ENCODE results near the gene VWF.
"Not testable (repeated sequence)": the region's sequence is repeated elsewhere in the genome, so short reads cannot be mapped to it uniquely, and the experiment has no call there.

Gene VWF

DNA sequence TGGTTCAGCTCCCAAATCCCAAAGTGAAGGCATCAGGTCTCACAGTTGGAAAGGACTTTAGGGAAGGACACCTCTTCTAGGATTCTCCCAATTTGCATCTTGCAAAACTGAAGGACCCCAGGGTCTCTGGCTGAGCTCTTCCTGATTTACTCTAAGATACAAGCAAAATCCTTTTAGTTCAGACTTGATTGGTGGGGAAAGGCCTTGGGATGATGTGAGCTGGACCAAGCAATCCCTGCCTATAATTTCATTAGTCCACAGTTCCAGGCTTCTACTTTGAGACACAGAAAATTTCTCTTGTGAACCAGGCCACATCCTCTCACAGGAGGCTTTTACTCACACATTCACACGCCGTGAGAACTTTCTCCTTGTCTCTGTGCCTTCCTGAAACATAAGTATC, 23.6 kb upstream of the VWF start:
- in situ Hi-C loops (cut with HindIII; ENCODE audit: low pct_ligation_motif_present, low pct_unique_long_range_greater_than_20kb, low sequenced_read_pairs): no loop called here
- DNase-seq: no peak

GRCh38 chr12:6146951-6147350, 22.5 kb upstream of the VWF start:
- in situ Hi-C loops (cut with HindIII; ENCODE audit: low pct_ligation_motif_present, low pct_unique_long_range_greater_than_20kb, low sequenced_read_pairs): no loop called here
- no peak for DNase-seq

DNA sequence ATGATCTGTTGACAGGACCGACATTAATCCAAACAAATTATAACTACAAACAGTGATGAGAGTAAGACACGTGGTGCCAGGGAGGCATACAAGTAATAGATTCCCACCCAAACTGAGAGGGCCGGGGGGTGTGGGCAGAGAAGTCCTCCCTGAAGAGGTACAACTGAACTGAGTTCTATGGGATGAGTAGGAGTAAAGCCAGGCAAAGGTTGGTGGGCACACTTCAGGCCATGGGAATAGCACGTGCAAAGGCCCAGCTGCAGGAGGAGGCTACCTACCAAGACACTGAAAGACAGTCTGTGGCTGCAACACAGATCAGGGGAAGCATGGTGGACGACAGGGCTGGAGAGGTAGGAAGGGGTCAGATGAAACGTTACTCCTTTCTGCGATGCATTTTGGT, 22.0 kb upstream of the VWF start:
- in situ Hi-C loops (cut with HindIII; ENCODE audit: low pct_ligation_motif_present, low pct_unique_long_range_greater_than_20kb, low sequenced_read_pairs): no loop called here
- no peak for DNase-seq

- in situ Hi-C loops (cut with HindIII; ENCODE audit: low pct_ligation_motif_present, low pct_unique_long_range_greater_than_20kb, low sequenced_read_pairs): no loop called here
- DNase-seq: no peak
These were observed 21.1 kb upstream of the VWF start for GRCh38 chr12:6145564-6145963.

DNA sequence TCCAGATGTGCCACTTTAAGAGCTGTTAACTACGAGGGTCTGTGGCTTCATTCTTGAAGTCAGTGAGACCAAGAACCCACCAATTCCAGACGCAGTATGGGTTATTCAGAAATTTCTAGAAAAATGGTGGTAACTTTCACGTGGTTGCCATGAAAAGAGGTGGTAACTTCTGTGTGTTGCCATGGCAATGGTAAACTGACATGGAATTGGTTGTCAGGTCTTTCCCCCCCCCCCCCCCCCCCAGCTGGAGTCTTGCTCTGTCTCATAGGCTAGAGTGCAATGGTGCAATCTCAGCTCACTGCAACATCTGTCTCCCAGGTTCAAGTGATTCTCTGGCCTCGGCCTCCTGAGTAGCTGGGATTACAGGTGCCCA, 18.8 kb upstream of the VWF start:
- DNase-seq: no peak
- in situ Hi-C loops (cut with HindIII; ENCODE audit: low pct_ligation_motif_present, low pct_unique_long_range_greater_than_20kb, low sequenced_read_pairs): no loop called here

- in situ Hi-C loops (cut with HindIII; ENCODE audit: low pct_ligation_motif_present, low pct_unique_long_range_greater_than_20kb, low sequenced_read_pairs); DNase-seq: not testable (repeated sequence)
These were observed 18.2 kb upstream of the VWF start for GRCh38 chr12:6142368-6143302.

DNA sequence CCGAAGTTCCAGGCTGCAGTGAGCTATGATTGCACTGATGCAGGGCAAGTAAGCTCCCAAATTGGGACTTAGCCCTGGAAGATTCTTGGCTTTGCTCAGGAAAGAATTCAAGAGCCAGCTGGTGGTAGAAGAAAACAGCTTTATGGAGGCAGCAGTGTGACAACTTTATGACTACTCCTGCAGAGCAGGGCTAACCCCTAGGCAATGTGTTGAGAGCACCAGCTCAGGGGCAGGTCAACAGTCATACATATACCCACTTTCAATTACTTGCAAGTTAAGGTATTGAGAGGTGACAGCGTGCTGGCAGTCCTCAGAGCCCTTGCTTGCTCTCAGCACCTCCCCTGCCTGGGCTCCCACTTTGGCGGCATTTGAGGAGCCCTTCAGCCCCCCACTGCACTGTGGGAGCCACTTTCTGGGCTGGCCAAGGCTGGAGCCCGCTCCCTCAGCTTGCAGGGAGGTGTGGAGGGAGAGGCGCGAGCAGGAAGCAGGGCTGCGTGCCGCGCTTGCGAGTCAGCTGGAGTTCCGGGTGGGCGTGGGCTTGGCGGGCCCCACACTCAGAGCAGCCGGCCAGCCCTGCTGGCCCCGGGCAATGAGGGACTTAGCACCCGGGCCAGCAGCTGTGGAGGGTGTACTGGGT, 17.4 kb upstream of the VWF start:
- DNase-seq; in situ Hi-C loops (cut with HindIII; ENCODE audit: low pct_ligation_motif_present, low pct_unique_long_range_greater_than_20kb, low sequenced_read_pairs): not testable (repeated sequence)

DNA sequence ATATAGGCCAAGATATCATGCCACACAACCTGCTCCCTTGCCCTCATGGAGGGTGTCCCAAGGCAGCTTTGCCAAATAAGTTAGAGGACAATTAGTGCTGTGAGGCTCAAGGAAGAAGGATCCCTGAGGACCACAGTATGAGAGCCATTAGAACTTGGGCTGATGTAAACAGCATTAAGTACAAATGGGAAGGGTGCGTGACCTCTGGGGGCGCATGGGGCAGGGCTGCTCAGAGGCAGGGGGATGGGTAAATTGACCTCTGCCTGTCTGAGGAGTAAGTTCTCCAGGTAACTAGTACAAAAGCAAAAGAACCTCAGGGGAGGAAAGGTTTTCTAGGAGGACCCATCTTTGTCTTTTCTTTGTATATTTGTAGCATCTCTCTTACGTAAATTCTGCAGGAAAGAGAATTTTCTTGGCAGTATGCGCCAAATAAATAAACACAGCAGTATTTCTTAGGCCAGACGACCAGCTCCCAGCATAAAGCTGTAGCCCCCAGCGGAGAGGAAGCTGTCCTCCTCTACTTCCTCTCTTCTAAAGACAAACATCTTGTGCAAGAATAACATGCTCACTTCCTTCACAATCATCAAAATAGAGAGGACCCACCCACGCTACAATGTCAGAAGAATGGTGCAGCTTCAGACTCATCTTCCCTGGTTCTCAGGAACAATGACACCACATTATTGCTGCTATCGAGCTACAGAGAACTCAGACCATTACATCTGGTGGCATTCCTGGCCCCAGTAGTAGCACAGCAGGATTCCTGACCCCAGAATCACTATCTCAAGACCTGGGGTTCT, 16.4 kb upstream of the VWF start:
- no peak for DNase-seq
- in situ Hi-C loops (cut with HindIII; ENCODE audit: low pct_ligation_motif_present, low pct_unique_long_range_greater_than_20kb, low sequenced_read_pairs): no loop called here

- in situ Hi-C loops (cut with HindIII; ENCODE audit: low pct_ligation_motif_present, low pct_unique_long_range_greater_than_20kb, low sequenced_read_pairs): no loop called here
- DNase-seq: no peak
These were observed 10.6 kb upstream of the VWF start for GRCh38 chr12:6135071-6135470.

DNA sequence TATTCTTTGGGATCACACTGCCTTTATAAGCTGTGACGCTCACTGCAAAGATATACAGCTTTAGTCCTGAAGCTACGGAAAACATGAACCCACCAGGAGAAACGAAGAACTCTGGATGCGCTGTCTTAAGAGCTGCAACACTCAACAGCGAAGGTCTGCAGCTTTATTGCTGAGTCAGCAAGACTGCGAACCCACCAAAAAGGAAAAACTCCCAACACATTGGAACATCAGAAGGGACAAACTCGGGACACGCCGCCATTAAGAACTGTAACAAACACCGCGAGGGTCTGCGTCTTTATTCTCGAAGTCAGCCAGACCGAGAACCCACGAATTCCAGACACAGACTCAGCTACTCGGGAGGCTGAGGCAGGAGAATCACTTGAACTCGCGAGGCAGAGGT, 9.2 kb upstream of the VWF start:
- in situ Hi-C loops (cut with HindIII; ENCODE audit: low pct_ligation_motif_present, low pct_unique_long_range_greater_than_20kb, low sequenced_read_pairs): no loop called here
- no peak for DNase-seq

DNA sequence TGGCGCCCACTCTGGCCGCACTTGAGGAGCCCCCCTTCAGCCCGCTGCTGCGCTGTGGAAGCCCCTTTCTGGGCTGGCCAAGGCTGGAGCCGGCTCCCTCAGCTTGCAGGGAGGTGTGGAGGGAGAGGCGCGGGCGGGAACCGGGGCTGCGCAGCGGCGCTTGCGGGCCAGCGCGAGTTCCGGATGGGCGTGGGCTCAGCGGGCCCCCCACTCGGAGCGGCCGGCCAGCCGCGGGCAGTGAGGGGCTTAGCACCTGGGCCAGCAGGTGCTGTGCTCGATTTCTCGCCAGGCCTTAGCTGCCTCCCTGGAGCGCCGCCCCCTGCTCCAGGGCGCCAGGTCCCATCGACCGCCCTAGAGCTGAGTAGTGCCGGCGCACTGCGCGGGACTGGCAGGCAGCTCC, 8.0 kb upstream of the VWF start:
- DNase-seq: no peak
- in situ Hi-C loops (cut with HindIII; ENCODE audit: low pct_ligation_motif_present, low pct_unique_long_range_greater_than_20kb, low sequenced_read_pairs): no loop called here

DNA sequence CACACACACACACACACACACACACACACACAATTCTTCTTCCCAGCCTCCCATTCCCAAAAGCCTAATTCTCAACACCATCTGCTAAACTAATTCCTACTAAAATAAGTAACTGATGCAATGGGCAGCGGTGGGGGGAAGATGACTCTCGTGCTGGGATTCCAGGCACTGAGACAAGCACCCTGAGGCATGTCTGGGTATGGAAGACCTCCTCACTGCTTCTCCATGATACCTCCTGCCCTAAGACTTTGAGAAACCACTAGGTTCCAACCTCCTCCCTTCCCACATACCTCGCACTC, 789 bp upstream of the VWF start:
- no peak for DNase-seq
- in situ Hi-C loops (cut with HindIII; ENCODE audit: low pct_ligation_motif_present, low pct_unique_long_range_greater_than_20kb, low sequenced_read_pairs): no loop called here

- DNase-seq: no peak
- in situ Hi-C loops (cut with HindIII; ENCODE audit: low pct_ligation_motif_present, low pct_unique_long_range_greater_than_20kb, low sequenced_read_pairs): no loop called here
These were observed 1.2 kb downstream of the VWF start for GRCh38 chr12:6123258-6123657.

GRCh38 chr12:6122201-6122600, 2.3 kb downstream of the VWF start:
- DNase-seq: peak; percentile 33
- in situ Hi-C loops (cut with HindIII; ENCODE audit: low pct_ligation_motif_present, low pct_unique_long_range_greater_than_20kb, low sequenced_read_pairs): no loop called here

DNA sequence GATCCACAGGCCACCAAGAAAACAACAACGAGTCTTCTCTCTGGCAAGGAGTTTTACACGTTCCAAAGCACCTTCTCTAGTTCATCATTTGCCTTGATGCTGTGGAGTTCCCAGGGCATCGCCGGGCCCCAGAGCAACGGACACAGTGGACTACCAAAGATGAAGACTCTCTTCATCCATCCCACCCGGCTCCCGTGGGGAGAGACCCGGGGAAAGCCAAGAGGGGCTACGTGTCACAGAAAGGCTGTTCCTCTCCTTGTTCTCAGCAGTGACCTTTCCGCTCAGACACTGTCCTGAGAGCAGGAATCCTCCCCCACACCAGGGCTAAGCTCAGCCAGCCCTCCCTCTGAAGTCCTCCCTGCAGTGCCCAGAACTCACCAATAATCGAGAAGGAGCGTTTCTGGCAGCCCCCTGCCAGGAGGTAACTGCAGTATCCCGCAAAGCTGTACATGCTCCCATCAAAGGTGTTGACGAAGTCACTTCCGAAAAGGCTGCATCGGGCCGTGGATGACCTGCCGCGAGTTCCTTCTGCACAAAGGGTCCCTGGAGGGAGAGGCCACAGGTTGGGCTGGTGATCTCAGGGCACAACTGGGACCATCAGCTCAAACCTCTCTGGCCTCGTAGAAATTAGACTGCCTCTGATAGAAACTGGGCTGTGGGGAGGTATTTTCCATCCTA, 3.5 kb downstream of the VWF start:
- DNase-seq: no peak
- in situ Hi-C loops (cut with HindIII; ENCODE audit: low pct_ligation_motif_present, low pct_unique_long_range_greater_than_20kb, low sequenced_read_pairs): no loop called here

DNA sequence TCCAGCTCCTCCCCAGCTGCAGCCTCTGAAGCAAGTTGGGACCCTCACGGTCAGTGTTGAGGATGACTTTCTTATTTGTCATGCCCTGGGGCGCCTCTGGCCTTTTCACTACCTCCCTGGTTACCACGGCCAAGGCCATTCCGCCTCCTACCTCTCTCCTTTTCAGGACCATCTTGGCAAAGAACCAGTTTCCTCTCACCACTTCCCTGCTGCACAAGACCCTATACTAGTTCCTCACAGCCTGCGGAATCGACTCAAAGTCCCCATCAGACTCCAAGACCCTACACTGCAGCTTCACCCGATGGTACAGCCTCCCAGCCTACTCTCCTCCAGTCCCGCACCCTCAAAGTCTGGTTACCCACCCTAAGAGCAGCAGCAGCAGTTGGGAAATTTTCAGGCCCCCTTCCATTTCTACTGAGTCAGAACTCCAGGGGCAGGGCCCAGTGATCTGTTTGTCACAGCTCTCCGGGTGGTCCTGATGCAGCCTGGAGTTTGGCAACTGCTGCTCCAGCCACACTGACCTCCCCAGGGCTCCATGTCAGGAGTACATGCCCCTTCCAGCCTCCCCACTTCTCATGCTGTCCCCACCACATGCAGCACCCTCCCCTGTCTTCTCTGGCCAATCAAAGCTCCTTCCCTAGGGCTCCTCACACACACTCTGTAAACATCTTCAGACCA, 5.4 kb downstream of the VWF start:
- in situ Hi-C loops (cut with HindIII; ENCODE audit: low pct_ligation_motif_present, low pct_unique_long_range_greater_than_20kb, low sequenced_read_pairs): no loop called here
- no peak for DNase-seq

DNA sequence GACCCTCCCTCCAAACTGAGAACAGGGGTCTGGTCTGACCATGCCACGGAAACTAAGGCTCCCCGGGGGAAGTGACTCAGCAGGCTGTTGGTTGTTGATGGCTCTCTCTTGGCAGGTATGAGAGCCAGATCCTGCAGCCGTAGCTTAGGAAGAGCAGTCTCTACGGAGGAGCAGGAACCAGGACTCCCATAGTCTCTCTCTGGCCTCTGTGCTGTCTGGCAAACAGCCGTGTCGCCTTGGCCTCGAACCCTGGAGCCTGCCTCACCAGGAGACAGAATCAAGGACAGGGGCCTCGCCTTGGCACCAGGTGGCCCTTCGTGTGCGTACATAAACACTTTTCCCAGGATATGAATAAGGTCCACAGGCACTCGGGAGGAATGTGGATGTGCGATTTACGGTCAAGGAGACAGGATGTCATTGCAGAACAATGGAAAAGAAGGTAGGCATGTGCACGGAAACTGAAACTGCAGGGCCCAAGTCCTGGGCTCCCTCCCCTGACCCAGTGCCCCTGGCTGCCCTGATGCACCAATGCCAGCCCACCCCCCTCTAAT, 7.9 kb downstream of the VWF start:
- in situ Hi-C loops (cut with HindIII; ENCODE audit: low pct_ligation_motif_present, low pct_unique_long_range_greater_than_20kb, low sequenced_read_pairs): no loop called here
- DNase-seq: no peak

GRCh38 chr12:6115389-6115788, 9.1 kb downstream of the VWF start:
- no peak for DNase-seq
- in situ Hi-C loops (cut with HindIII; ENCODE audit: low pct_ligation_motif_present, low pct_unique_long_range_greater_than_20kb, low sequenced_read_pairs): no loop called here

All from ACHN (cell line).